ENCODE data around the gene PDK2. TPM values are rescaled to one million over a fixed set of nuclear protein-coding genes. Genes with fewer than 3 reads are reported as not detected.
A peak's percentile ranks its signal among the peaks of the same experiment; 100 is the strongest.

PDK2 gene
- total and polyA plus RNA-seq, 9 of the 15 experiments (the other 6 are each of a cell fraction or from before 2014, with no cell fraction given) = 0.03 to 2.5 (median 1.4) TPM

DNA sequence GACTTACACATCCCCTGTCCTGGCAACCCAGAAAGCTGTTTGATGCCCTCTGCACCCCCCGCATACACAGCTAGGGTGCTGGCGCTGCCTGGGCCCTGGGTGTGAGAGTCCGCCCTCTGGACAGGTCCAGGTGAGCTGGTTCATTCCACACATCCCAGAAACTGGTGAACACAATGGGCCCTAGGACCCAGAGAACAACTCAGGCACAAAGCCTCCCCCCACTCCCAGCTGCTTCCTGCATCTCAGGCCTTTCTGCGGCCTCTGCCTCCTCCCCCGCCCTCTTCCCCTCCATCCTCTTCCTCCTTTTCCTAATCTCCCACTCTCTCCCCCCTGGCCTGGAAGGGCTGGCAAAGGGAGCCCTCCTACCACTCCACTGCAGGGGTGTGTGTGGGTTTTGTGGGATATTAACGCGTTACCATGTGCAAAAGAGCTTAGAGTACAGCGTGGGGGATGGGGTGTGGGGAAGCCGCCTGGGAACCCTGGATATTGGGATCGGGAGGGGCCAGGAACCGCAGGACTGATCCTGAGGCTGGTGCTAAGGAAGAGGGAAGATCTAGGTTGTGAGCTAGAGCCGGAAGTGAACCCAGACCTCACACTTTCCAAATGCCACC is 56.9 kb downstream of the PDK2 start (continued):
- no peak for TF ChIP-seq ZNF124 (CRISPR knock-in tag; IDR thresholded peaks at IDR 0.05)
- TF ChIP-seq ZNF224 (CRISPR knock-in tag; IDR thresholded peaks at IDR 0.05) = no peak
- no peak for TF ChIP-seq CCNT2 (IDR thresholded peaks at IDR 0.05; ENCODE audit: borderline replicate concordance, extremely low read depth, insufficient read length, low read depth, low read length)
- peak; percentile 71; the same call in 1 of the 2 replicates for TF ChIP-seq ZEB2 (IDR thresholded peaks at IDR 0.05)
- TF ChIP-seq ZNF134 (CRISPR knock-in tag; conservative IDR thresholded peaks at IDR 0.05) = no peak
- no peak for TF ChIP-seq ETS2 (tag; IDR thresholded peaks at IDR 0.05; ENCODE audit: borderline replicate concordance, poor library complexity, severe bottlenecking)
- TF ChIP-seq NCOR1 (IDR thresholded peaks at IDR 0.05) = peak; percentile 65
- TF ChIP-seq TSC22D4 (tag; IDR thresholded peaks at IDR 0.05) = no peak
- TF ChIP-seq, protein P1, sequence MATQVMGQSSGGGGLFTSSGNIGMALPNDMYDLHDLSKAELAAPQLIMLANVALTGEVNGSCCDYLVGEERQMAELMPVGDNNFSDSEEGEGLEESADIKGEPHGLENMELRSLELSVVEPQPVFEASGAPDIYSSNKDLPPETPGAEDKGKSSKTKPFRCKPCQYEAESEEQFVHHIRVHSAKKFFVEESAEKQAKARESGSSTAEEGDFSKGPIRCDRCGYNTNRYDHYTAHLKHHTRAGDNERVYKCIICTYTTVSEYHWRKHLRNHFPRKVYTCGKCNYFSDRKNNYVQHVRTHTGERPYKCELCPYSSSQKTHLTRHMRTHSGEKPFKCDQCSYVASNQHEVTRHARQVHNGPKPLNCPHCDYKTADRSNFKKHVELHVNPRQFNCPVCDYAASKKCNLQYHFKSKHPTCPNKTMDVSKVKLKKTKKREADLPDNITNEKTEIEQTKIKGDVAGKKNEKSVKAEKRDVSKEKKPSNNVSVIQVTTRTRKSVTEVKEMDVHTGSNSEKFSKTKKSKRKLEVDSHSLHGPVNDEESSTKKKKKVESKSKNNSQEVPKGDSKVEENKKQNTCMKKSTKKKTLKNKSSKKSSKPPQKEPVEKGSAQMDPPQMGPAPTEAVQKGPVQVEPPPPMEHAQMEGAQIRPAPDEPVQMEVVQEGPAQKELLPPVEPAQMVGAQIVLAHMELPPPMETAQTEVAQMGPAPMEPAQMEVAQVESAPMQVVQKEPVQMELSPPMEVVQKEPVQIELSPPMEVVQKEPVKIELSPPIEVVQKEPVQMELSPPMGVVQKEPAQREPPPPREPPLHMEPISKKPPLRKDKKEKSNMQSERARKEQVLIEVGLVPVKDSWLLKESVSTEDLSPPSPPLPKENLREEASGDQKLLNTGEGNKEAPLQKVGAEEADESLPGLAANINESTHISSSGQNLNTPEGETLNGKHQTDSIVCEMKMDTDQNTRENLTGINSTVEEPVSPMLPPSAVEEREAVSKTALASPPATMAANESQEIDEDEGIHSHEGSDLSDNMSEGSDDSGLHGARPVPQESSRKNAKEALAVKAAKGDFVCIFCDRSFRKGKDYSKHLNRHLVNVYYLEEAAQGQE (IDR thresholded peaks at IDR 0.05; ENCODE audit: borderline replicate concordance) = no peak
- TF ChIP-seq, protein P1 (CRISPR knock-in tag; IDR thresholded peaks at IDR 0.05; ENCODE audit: low read depth) = no peak
- TF ChIP-seq, protein P2, sequence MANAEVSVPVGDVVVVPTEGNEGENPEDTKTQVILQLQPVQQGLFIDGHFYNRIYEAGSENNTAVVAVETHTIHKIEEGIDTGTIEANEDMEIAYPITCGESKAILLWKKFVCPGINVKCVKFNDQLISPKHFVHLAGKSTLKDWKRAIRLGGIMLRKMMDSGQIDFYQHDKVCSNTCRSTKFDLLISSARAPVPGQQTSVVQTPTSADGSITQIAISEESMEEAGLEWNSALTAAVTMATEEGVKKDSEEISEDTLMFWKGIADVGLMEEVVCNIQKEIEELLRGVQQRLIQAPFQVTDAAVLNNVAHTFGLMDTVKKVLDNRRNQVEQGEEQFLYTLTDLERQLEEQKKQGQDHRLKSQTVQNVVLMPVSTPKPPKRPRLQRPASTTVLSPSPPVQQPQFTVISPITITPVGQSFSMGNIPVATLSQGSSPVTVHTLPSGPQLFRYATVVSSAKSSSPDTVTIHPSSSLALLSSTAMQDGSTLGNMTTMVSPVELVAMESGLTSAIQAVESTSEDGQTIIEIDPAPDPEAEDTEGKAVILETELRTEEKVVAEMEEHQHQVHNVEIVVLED (CRISPR knock-in tag; IDR thresholded peaks at IDR 0.05) = no peak
- TF ChIP-seq ZNF444 (CRISPR knock-in tag; IDR thresholded peaks at IDR 0.05) = no peak
- no peak for TF ChIP-seq ZNF232 (CRISPR knock-in tag; IDR thresholded peaks at IDR 0.05)
- TF ChIP-seq, protein P3, sequence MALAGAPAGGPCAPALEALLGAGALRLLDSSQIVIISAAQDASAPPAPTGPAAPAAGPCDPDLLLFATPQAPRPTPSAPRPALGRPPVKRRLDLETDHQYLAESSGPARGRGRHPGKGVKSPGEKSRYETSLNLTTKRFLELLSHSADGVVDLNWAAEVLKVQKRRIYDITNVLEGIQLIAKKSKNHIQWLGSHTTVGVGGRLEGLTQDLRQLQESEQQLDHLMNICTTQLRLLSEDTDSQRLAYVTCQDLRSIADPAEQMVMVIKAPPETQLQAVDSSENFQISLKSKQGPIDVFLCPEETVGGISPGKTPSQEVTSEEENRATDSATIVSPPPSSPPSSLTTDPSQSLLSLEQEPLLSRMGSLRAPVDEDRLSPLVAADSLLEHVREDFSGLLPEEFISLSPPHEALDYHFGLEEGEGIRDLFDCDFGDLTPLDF (CRISPR knock-in tag; IDR thresholded peaks at IDR 0.05) = no peak
- TF ChIP-seq CHD4 (IDR thresholded peaks at IDR 0.05; ENCODE audit: insufficient read depth, insufficient replicate concordance, low read depth, low read length, poor library complexity, severe bottlenecking) = no peak
- no peak for TF ChIP-seq HDGF (IDR thresholded peaks at IDR 0.05)
- peak; percentile 50; the same call in 1 of the 2 replicates for TF ChIP-seq ELF2 (CRISPR knock-in tag; IDR thresholded peaks at IDR 0.05)
- TF ChIP-seq ZNF77 (CRISPR knock-in tag; IDR thresholded peaks at IDR 0.05) = no peak
- no peak for TF ChIP-seq ZSCAN32 (CRISPR knock-in tag; IDR thresholded peaks at IDR 0.05)

All from K562 (cell line).